Ovary (tissue), 9 donors: ENCODE measurements around the gene GABRG3. TPM values are rescaled to one million over a fixed set of nuclear protein-coding genes. Genes with fewer than 3 reads are reported as not detected.

Experiments used
- DNase-seq, 5 donors: peaks; one replicate each; pipeline ENCODE4 v3.0.0-alpha.2; 2019 to 2020
- H3K27ac ChIP-seq, 2 donors: fragments of 200-600 bp; one replicate each; pipeline versions ENCODE4 v1.5.1 to v1.8.0; 2019 to 2022
- H3K27me3 ChIP-seq: fragments of 200-600 bp; one replicate; pipeline ENCODE4 v1.8.0; 2022
- H3K36me3 ChIP-seq: fragments of 200-600 bp; sonication (generic); one replicate; pipeline ENCODE4 v1.5.1; 2019
- H3K4me1 ChIP-seq: one replicate; pipeline ENCODE4 v1.8.1; 2013; ENCODE audit warnings: mild to moderate bottlenecking, moderate library complexity; ENCODE audit not compliant: insufficient read depth
- H3K4me3 ChIP-seq: fragments of 200-600 bp; sonication (generic); one replicate; pipeline ENCODE4 v1.5.1; 2017
- H3K9me3 ChIP-seq, 2 donors: fragments of 200-600 bp in 1 of 2; sonication (generic) in 1 of 2; one replicate each; pipeline versions ENCODE4 v1.5.1 to v1.8.1; 2013 to 2019; ENCODE audit warnings: mild to moderate bottlenecking in 1 of 2, moderate library complexity in 1 of 2
- EP300 ChIP-seq: sonication (generic); formaldehyde crosslinking; IDR thresholded peaks from one replicate; pipeline ENCODE4 v1.6.1; 2017; ENCODE audit warnings: antibody characterized with exemption
- POLR2A ChIP-seq: fragments of 450-650 bp; IDR thresholded peaks from one replicate; pipeline ENCODE4 v1.6.1; 2017; ENCODE audit warnings: antibody characterized with exemption, mild to moderate bottlenecking, moderate library complexity
- WGBS, 3 donors: extraction: QIAGEN DNeasy Blood & Tissue Kit in 1 of 3; methylation state at CpG; one replicate each; pipeline versions ENCODE4 v1.1.5 to v1.1.7; 2013 to 2017; 5-methylcytosine and 5-hydroxymethylcytosine counted together
- intact Hi-C, 4 donors: fragments of 100-400 bp; cut with DNase I; formaldehyde crosslinking; loops; one replicate each; pipeline versions ENCODE4 v1.11.0 to v1.15.1; 2022 to 2023
- polyA plus RNA-seq, 2 donors: library from polyadenylated mRNA; stranded (reverse); fragments of 200-250 nt in 1 of 2; fragments of 350-450 nt in 1 of 2; fragmentation: Illumina TruSeq in 1 of 2; extraction: RNeasy Lipid Tissue Mini Kit (QIAGEN cat#74804) in 1 of 2; gene quantifications; one replicate each; pipeline ENCODE4 v1.2.3, GENCODE V29; 2013 to 2014
- total RNA-seq, 7 donors: library from RNA; depleted of rRNA in 2 of 7; stranded (reverse); fragments of >200 nt in 2 of 7; fragmentation: NEBNext Ultra II Directional in 3 of 7; extraction: Animal tissue kit (Norgen Biotek cat#: 25700) in 3 of 7; gene quantifications; one replicate each; pipeline versions ENCODE4 v1.1.0 to v1.2.4, GENCODE V29; 2016 to 2023
- TF ChIP-seq, protein P1 (sequence below), 3 donors: fragments of 450-650 bp in 2 of 3; fragments of 200-600 bp in 1 of 3; IDR thresholded peaks; one replicate each; pipeline versions ENCODE4 v1.5.1 to v1.8.0; 2016 to 2022; ENCODE audit warnings: antibody characterized with exemption in 3 of 3, mild to moderate bottlenecking in 1 of 3
- donor health status: DM: no; HTN: no; CAD: no; lungs with moderate emphysema.
- donor health status: DM: no; HTN: no; CAD: no.
- donor health status: Bipolar disorder and iron deficiency.
- donor health status: DM: yes; HTN: yes; CAD: no.
- donor health status: DM: no; HTN: no; CAD: no.
- donor health status: DM: yes; HTN: yes; CAD: no.

The GABRG3 gene
- total and polyA plus RNA-seq, 9 donors = 0.01 to 0.18 (median 0.13) TPM; not detected in 6

DNA sequence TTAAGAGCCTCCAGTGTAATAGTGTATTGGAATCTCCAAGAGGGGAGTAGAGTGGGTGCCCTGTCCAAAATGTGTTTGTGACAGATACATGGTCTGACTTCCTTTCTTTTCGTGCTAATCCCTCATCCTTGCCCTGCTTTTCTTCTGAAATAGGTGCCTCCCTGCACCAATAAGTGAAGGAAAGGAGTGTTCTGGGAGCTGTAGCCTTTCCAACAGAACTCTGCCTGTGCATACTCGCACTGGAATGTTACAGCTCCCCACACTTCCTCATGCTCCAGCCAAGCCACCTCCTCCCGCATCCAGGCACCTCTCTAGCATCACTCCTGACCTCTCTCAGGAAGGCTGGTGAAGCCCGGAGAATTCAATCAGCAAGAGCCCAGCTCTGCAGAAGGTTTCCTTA is 478.0 kb downstream of the GABRG3 start:
- no peaks in the 10 kb centered on the region for H3K36me3 ChIP-seq
- no peaks in the 10 kb centered on the region for H3K9me3 ChIP-seq
- no peaks in the 10 kb centered on the region for H3K4me1 ChIP-seq
- no peak for DNase-seq
- no peak overlapping the region for H3K27ac ChIP-seq
- H3K27me3 ChIP-seq = no peaks in the 10 kb centered on the region
- no peak overlapping the region for H3K4me3 ChIP-seq
- intact Hi-C loops = no loop called here
- TF ChIP-seq, protein P1, sequence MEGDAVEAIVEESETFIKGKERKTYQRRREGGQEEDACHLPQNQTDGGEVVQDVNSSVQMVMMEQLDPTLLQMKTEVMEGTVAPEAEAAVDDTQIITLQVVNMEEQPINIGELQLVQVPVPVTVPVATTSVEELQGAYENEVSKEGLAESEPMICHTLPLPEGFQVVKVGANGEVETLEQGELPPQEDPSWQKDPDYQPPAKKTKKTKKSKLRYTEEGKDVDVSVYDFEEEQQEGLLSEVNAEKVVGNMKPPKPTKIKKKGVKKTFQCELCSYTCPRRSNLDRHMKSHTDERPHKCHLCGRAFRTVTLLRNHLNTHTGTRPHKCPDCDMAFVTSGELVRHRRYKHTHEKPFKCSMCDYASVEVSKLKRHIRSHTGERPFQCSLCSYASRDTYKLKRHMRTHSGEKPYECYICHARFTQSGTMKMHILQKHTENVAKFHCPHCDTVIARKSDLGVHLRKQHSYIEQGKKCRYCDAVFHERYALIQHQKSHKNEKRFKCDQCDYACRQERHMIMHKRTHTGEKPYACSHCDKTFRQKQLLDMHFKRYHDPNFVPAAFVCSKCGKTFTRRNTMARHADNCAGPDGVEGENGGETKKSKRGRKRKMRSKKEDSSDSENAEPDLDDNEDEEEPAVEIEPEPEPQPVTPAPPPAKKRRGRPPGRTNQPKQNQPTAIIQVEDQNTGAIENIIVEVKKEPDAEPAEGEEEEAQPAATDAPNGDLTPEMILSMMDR (IDR thresholded peaks at IDR 0.05) = no peak
- TF ChIP-seq EP300 = no peak
- TF ChIP-seq POLR2A = no peak
- 6 to 8% (median 8%) methylated on average over 4 of the region's 4 CpGs for WGBS, 3 donors

- Histone ChIP-seq H3K4me3 (no peak overlapping the region), H3K4me1 (no peaks in the 10 kb centered on the region), H3K9me3 (no peaks in the 10 kb centered on the region), H3K27me3 (no peaks in the 10 kb centered on the region), H3K36me3 (no peaks in the 10 kb centered on the region), H3K27ac (no peak overlapping the region)
- WGBS, 3 donors = 21 to 35% (median 29%) methylated on average over 5 of the region's 5 CpGs
- TF ChIP-seq EP300 (no peak), POLR2A (no peak)
- TF ChIP-seq, protein P1 (IDR thresholded peaks at IDR 0.05) = no peak
- DNase-seq = no peak
- intact Hi-C loops = no loop called here
These were observed 479.0 kb downstream of the GABRG3 start for GRCh38 chr15:27449941-27450340.

DNA sequence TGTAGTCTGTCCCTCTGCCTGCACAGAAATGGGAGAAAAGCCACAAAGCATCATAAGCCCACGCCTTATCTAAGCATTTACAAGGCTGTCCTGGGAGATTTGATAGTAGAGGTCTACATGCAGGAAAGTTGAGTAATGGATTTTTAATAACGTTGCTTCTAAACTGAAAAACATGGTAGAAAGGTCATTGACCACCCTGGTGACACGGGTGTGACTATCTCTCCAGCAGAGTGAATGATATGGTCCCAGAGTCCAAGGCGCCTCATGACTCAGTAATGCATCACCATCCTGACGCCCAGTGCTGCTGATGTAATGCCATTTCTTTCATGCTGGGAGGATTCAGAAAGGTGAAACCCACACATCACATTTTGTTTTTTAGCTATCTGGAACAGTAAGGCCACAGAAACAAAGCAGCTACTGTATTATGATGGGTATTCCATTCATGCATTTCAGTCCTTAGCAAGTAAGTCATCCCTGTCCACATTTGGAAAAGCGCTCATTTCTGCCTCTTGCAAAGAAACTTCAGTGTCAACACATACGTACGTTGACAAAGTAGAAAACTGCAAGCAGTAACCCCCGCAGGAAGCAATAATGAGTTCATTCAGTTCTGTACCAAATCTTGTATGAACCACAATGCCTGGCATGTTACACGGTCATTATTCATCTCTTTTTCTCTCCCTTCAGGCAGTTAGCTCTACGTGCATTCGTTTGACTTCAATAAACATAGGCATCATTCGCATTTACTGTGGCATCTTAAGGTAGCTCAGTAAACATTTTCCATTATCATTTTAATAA is 483.5 kb downstream of the GABRG3 start:
- Histone ChIP-seq H3K9me3 (no peaks in the 10 kb centered on the region), H3K36me3 (no peaks in the 10 kb centered on the region), H3K27me3 (no peaks in the 10 kb centered on the region), H3K4me1 (no peaks in the 10 kb centered on the region), H3K27ac (no peak overlapping the region), H3K4me3 (no peak overlapping the region)
- DNase-seq = no peak
- intact Hi-C loops = no loop called here
- WGBS, 3 donors = 75 to 77% (median 77%) methylated on average over 13 of the region's 13 CpGs
- TF ChIP-seq, protein P1 (IDR thresholded peaks at IDR 0.05) = no peak
- TF ChIP-seq POLR2A (no peak), EP300 (no peak)

GRCh38 chr15:27456807-27457206 is 485.8 kb downstream of the GABRG3 start:
- no peaks in the 10 kb centered on the region for H3K36me3 ChIP-seq
- 44 to 55% (median 48%) methylated on average over 6 of the region's 6 CpGs for WGBS, 3 donors
- no peak for TF ChIP-seq POLR2A
- TF ChIP-seq, protein P1 (IDR thresholded peaks at IDR 0.05) = no peak
- no peak for TF ChIP-seq EP300
- no peak for DNase-seq
- H3K27me3 ChIP-seq = no peaks in the 10 kb centered on the region
- H3K4me3 ChIP-seq = no peak overlapping the region
- intact Hi-C loops = no loop called here
- no peaks in the 10 kb centered on the region for H3K9me3 ChIP-seq
- no peak overlapping the region for H3K27ac ChIP-seq
- H3K4me1 ChIP-seq = no peaks in the 10 kb centered on the region
